A549 (cell line): ENCODE data around the gene NOSIP. TPM values are rescaled to one million over a fixed set of nuclear protein-coding genes. Genes with fewer than 3 reads are reported as not detected.

Experiments
- ATAC-seq, 2 experiments: fragments of 200-7000 bp in 1 of 2; fragments of >200 bp in 1 of 2; cut with Nextera tagmentation in 1 of 2; cut with Tn5 transposase in 1 of 2; 3 replicates each; pipeline versions ENCODE4 v1.8.0 to v1.9.1; 2018 to 2020; ENCODE audit warnings: mild to moderate bottlenecking in 1 of 2, moderate library complexity in 1 of 2
- CTCF ChIA-PET: fragments of 300-600 bp; sonication (Branson Sonifier 250); formaldehyde crosslinking; extraction: SDS; loops from one replicate; lab custom pipeline; 2021; ENCODE audit warnings: antibody characterized with exemption, inconsistent platforms; lab: Yijun Ruan, JAX
- POLR2A ChIA-PET: fragments of 350-600 bp; formaldehyde crosslinking; extraction: SDS; loops from one replicate; lab custom pipeline; 2021; ENCODE audit warnings: antibody characterized with exemption, inconsistent platforms; lab: Yijun Ruan, JAX
- DNase-seq, 2 experiments: peaks; one replicate each; pipeline versions ENCODE4 v3.0.0 to v3.0.0-alpha.2; 2011 to 2016; ENCODE audit warnings: low read depth in 1 of 2, low spot score in 1 of 2
- FAIRE-seq: peaks from 2 replicates; lab custom pipeline; 2011; peaks lifted over from hg19 to GRCh38; lab: Jason Lieb, UNC
- H3K27ac ChIP-seq, 2 experiments: fragments of >200 bp; sonication (Bioruptor Twin); formaldehyde crosslinking; 3 replicates each; pipeline ENCODE4 v1.5.1; 2016 to 2017
- H3K4me1 ChIP-seq: fragments of >200 bp; sonication (Bioruptor Twin); formaldehyde crosslinking; 3 replicates; pipeline ENCODE4 v1.6.1; 2016
- H3K4me2 ChIP-seq: fragments of >200 bp; sonication (Bioruptor Twin); formaldehyde crosslinking; 3 replicates; pipeline ENCODE4 v1.6.1; 2016
- H3K4me3 ChIP-seq: fragments of >200 bp; sonication (Bioruptor Twin); formaldehyde crosslinking; 3 replicates; pipeline ENCODE4 v1.5.1; 2016
- H3K9me3 ChIP-seq: fragments of >200 bp; sonication (Bioruptor Twin); formaldehyde crosslinking; 3 replicates; pipeline ENCODE4 v1.6.1; 2016
- BHLHE40 ChIP-seq: IDR thresholded peaks from 2 replicates; pipeline ENCODE4 v1.6.1; 2012; ENCODE audit warnings: low read depth, low read length, inconsistent platforms
- CEBPB ChIP-seq, 2 experiments: fragments of >200 bp in 1 of 2; sonication (Bioruptor Twin) in 1 of 2; formaldehyde crosslinking in 1 of 2; IDR thresholded peaks; 2 replicates each; pipeline ENCODE4 v1.6.1; 2012 to 2016
- CHD4 ChIP-seq: fragments of 200-600 bp; sonication (generic); IDR thresholded peaks from 2 replicates; pipeline ENCODE4 v1.6.1; 2016; ENCODE audit warnings: antibody characterized with exemption, mild to moderate bottlenecking, borderline replicate concordance
- FOSB ChIP-seq: fragments of 250-450 bp; sonication (Bioruptor Pico); IDR thresholded peaks from 2 replicates; pipeline ENCODE4 v1.5.0; 2020; ENCODE audit warnings: mild to moderate bottlenecking, moderate library complexity
- HDAC2 ChIP-seq: fragments of 200-600 bp; sonication (generic); IDR thresholded peaks from 2 replicates; pipeline ENCODE4 v1.6.1; 2016
- HOXB13 ChIP-seq: fragments of 250-450 bp; sonication (Bioruptor Pico); IDR thresholded peaks from 2 replicates; pipeline ENCODE4 v1.5.0; 2020; ENCODE audit warnings: low read depth, mild to moderate bottlenecking, moderate library complexity
- JUN ChIP-seq, 2 experiments: fragments of >200 bp; sonication (Bioruptor Twin); formaldehyde crosslinking; IDR thresholded peaks; 2 replicates in 1 of 2; 3 replicates in 1 of 2; pipeline ENCODE4 v1.6.1; 2016 to 2017
- KDM5A ChIP-seq: fragments of 200-600 bp; sonication (generic); IDR thresholded peaks from 2 replicates; pipeline ENCODE4 v1.6.1; 2016; ENCODE audit warnings: antibody characterized with exemption, mild to moderate bottlenecking
- NFE2L2 ChIP-seq: fragments of 150-350 bp; conservative IDR thresholded peaks from 2 replicates; pipeline ENCODE4 v1.6.1; 2014; ENCODE audit warnings: low read length
- NPAS2 ChIP-seq: fragments of 250-450 bp; sonication (Bioruptor Pico); IDR thresholded peaks from 2 replicates; pipeline ENCODE4 v1.8.0; 2022; ENCODE audit warnings: mild to moderate bottlenecking, moderate library complexity, borderline replicate concordance
- PHF8 ChIP-seq: fragments of 200-600 bp; sonication (generic); IDR thresholded peaks from 2 replicates; pipeline ENCODE4 v1.6.1; 2016; ENCODE audit warnings: low read depth, mild to moderate bottlenecking, antibody characterized with exemption, moderate library complexity, borderline replicate concordance
- POLR2A ChIP-seq: IDR thresholded peaks from 2 replicates; pipeline ENCODE4 v1.6.1; 2012; ENCODE audit warnings: mild to moderate bottlenecking, low read length
- POLR2AphosphoS2 ChIP-seq: conservative IDR thresholded peaks from 2 replicates; pipeline ENCODE4 v1.6.1; 2012; ENCODE audit warnings: low read length, improper control_type of control experiment, inconsistent platforms
- RAD21 ChIP-seq, 2 experiments: fragments of >200 bp in 1 of 2; sonication (Bioruptor Twin) in 1 of 2; formaldehyde crosslinking in 1 of 2; IDR thresholded peaks in 1 of 2; conservative IDR thresholded peaks in 1 of 2; 2 replicates in 1 of 2; 3 replicates in 1 of 2; pipeline ENCODE4 v1.6.1; 2012 to 2018; ENCODE audit warnings: inconsistent platforms in 1 of 2
- RFX5 ChIP-seq: fragments of 450-650 bp; IDR thresholded peaks from 2 replicates; pipeline ENCODE4 v1.7.1; 2014; ENCODE audit warnings: antibody characterized with exemption, mild to moderate bottlenecking, moderate library complexity
- SREBF2 ChIP-seq: fragments of 450-650 bp; IDR thresholded peaks from 2 replicates; pipeline ENCODE4 v1.6.1; 2014; ENCODE audit warnings: mild to moderate bottlenecking, moderate library complexity
- ZC3H11A ChIP-seq: fragments of 450-650 bp; IDR thresholded peaks from 2 replicates; pipeline ENCODE4 v1.6.1; 2014; ENCODE audit warnings: antibody characterized with exemption, mild to moderate bottlenecking
- ZFP36 ChIP-seq: fragments of 450-650 bp; IDR thresholded peaks from 2 replicates; pipeline ENCODE4 v1.6.1; 2014; ENCODE audit warnings: borderline replicate concordance; ENCODE audit not compliant: partially characterized antibody
- WGBS: methylation state at CpG from one replicate; pipeline ENCODE4 v1.1.6; 2017; ENCODE audit errors: missing lambda C conversion rate; 5-methylcytosine and 5-hydroxymethylcytosine counted together
- polyA minus RNA-seq: library from RNA; depleted of rRNA, polyadenylated mRNA; stranded (reverse); fragments of >200 nt; gene quantifications from 2 replicates; pipeline ENCODE4 v1.2.3, GENCODE V29; 2011; rRNA and poly(A)+ RNA removed
- polyA plus RNA-seq, 4 experiments: library from polyadenylated mRNA; depleted of rRNA in 3 of 4; stranded (reverse); fragments of >200 nt; fragmentation: RNase III in 1 of 4; extraction: RNeasy Plus Mini Kit Qiagen cat#74134 plus additional on column Dnase treatment in 1 of 4; gene quantifications; 2 replicates in 3 of 4; 3 replicates in 1 of 4; pipeline ENCODE4 v1.2.3, GENCODE V29; 2011 to 2017
- TF ChIP-seq, protein P1 (sequence below): fragments of 250-450 bp; sonication (Bioruptor Pico); IDR thresholded peaks from 2 replicates; pipeline ENCODE4 v1.5.0; 2021; ENCODE audit warnings: mild to moderate bottlenecking, moderate library complexity, borderline replicate concordance
- TF ChIP-seq, protein P2 (sequence below): IDR thresholded peaks from 2 replicates; pipeline ENCODE4 v1.6.1; 2012; ENCODE audit warnings: low read depth, borderline replicate concordance
- TF ChIP-seq, protein P3 (sequence below): fragments of >200 bp; sonication (Bioruptor Twin); formaldehyde crosslinking; IDR thresholded peaks from 3 replicates; pipeline ENCODE4 v1.6.1; 2016
- TF ChIP-seq, protein P4 (sequence below): IDR thresholded peaks from 2 replicates; pipeline ENCODE4 v1.6.1; 2012
- TF ChIP-seq, protein P5 (sequence below): IDR thresholded peaks from 2 replicates; pipeline ENCODE4 v1.6.1; 2012

Gene NOSIP, protein sequence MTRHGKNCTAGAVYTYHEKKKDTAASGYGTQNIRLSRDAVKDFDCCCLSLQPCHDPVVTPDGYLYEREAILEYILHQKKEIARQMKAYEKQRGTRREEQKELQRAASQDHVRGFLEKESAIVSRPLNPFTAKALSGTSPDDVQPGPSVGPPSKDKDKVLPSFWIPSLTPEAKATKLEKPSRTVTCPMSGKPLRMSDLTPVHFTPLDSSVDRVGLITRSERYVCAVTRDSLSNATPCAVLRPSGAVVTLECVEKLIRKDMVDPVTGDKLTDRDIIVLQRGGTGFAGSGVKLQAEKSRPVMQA
- polyA plus RNA-seq (2011; rRNA removed) (49.0 and 52.5 TPM in 2 replicates), polyA plus RNA-seq (2017; fragmentation: RNase III; extraction: RNeasy Plus Mini Kit Qiagen cat#74134 plus additional on column Dnase treatment) (98.0 to 105 TPM (median 101 TPM) in 3 replicates), polyA minus RNA-seq (67.2 and 78.2 TPM in 2 replicates)
- polyA plus RNA-seq (2012; cell fraction: cytosol; rRNA removed), result 187 and 189 TPM in 2 replicates
- polyA plus RNA-seq (2012; cell fraction: nucleus; rRNA removed), result 179 and 276 TPM in 2 replicates

DNA sequence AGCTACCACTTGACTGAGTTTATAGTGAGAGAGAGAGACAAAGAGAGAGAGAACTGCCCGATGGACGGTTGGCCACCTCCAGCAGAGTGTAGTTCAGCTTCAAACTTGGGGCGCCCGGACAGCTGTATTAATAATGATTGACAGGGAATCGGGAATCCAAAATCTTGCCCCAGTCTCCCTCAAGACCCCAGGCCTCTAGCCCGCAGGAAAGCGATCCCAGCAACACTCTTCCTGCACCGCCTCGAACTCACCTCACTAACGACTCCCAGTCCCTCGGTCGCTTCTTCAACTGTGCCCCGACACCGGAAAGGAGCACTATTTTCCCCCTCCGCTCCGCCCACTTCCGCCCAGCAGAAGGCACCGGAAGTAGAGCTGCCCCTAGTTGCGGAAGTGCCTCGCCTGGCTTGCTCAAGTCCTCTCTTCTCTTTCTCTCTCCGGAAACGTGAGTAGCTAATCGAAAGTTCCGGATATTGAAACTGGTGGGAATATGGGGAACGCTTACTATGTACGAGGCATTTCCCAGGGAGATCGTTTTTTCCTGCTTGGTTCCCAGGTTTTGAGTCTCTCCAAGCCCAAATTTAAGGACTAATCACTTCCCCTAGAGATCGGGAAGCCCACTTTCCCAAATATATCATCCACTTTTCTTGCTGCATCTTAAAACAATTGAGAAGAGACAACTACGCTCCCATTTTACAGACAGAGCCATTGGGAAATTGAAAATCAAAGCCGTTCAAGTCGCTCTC lies at the start of gene NOSIP:
TSS of gene NOSIP (minus strand) at position 293 of the 743 bp plus-strand sequence. CDS start 19,865 bp downstream, outside the sequence.
- peak within 1 kb of the TSS; percentile 68 to 88 for H3K27ac ChIP-seq
- H3K9me3 ChIP-seq, result no peaks in the 10 kb centered on the region
- peak within 1 kb of the TSS; percentile 80 for H3K4me2 ChIP-seq
- WGBS, result 2% methylated on average over 31 of the region's 31 CpGs
- ATAC-seq (peak; percentile 98 to 99), FAIRE-seq (peak; percentile 68), DNase-seq (peak; percentile 94 to 99)
- peaks cover 8% of the 10 kb centered on the region; the same call in 2 of the 3 replicates for H3K4me1 ChIP-seq
- TF ChIP-seq POLR2AphosphoS2, result no peak
- TF ChIP-seq HOXB13 (CRISPR knock-in tag), result no peak
- 0 out of 2 replicates have a peak, but pooled peaks have one; percentile 34 for TF ChIP-seq CHD4
- no peak for TF ChIP-seq BHLHE40
- no peak; the same call in 1 of the 2 replicates for TF ChIP-seq FOSB
- TF ChIP-seq JUN (IDR thresholded peaks at IDR 0.05), result peak; percentile 96 to 97
- peak; percentile 37; the same call in 1 of the 2 replicates for TF ChIP-seq ZC3H11A
- TF ChIP-seq, protein P1, sequence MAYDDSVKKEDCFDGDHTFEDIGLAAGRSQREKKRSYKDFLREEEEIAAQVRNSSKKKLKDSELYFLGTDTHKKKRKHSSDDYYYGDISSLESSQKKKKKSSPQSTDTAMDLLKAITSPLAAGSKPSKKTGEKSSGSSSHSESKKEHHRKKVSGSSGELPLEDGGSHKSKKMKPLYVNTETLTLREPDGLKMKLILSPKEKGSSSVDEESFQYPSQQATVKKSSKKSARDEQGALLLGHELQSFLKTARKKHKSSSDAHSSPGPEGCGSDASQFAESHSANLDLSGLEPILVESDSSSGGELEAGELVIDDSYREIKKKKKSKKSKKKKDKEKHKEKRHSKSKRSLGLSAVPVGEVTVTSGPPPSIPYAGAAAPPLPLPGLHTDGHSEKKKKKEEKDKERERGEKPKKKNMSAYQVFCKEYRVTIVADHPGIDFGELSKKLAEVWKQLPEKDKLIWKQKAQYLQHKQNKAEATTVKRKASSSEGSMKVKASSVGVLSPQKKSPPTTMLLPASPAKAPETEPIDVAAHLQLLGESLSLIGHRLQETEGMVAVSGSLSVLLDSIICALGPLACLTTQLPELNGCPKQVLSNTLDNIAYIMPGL, result no peak
- TF ChIP-seq, protein P2, sequence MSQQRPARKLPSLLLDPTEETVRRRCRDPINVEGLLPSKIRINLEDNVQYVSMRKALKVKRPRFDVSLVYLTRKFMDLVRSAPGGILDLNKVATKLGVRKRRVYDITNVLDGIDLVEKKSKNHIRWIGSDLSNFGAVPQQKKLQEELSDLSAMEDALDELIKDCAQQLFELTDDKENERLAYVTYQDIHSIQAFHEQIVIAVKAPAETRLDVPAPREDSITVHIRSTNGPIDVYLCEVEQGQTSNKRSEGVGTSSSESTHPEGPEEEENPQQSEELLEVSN, result peak; percentile 72
- TF ChIP-seq, protein P3, sequence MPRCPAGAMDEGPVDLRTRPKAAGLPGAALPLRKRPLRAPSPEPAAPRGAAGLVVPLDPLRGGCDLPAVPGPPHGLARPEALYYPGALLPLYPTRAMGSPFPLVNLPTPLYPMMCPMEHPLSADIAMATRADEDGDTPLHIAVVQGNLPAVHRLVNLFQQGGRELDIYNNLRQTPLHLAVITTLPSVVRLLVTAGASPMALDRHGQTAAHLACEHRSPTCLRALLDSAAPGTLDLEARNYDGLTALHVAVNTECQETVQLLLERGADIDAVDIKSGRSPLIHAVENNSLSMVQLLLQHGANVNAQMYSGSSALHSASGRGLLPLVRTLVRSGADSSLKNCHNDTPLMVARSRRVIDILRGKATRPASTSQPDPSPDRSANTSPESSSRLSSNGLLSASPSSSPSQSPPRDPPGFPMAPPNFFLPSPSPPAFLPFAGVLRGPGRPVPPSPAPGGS, result peak; percentile 94; the same call in 2 of the 3 replicates
- TF ChIP-seq NPAS2 (CRISPR knock-in tag), result no peak
- no peak for TF ChIP-seq KDM5A
- TF ChIP-seq, protein P4, sequence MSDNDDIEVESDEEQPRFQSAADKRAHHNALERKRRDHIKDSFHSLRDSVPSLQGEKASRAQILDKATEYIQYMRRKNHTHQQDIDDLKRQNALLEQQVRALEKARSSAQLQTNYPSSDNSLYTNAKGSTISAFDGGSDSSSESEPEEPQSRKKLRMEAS, result peak; percentile 88
- peak in 1 of 2 experiments; percentile 72; a peak in 1 of 4 replicates for TF ChIP-seq CEBPB (IDR thresholded peaks at IDR 0.05)
- peak; percentile 74 for TF ChIP-seq HDAC2
- TF ChIP-seq, protein P5, sequence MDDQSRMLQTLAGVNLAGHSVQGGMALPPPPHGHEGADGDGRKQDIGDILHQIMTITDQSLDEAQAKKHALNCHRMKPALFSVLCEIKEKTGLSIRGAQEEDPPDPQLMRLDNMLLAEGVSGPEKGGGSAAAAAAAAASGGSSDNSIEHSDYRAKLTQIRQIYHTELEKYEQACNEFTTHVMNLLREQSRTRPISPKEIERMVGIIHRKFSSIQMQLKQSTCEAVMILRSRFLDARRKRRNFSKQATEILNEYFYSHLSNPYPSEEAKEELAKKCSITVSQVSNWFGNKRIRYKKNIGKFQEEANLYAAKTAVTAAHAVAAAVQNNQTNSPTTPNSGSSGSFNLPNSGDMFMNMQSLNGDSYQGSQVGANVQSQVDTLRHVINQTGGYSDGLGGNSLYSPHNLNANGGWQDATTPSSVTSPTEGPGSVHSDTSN, result peak; percentile 78
- no peak for TF ChIP-seq NFE2L2
- TF ChIP-seq RFX5, result peak; percentile 54; the same call in 1 of the 2 replicates
- TF ChIP-seq RAD21 (conservative IDR thresholded peaks at IDR 0.05 in 1 of 2, IDR thresholded peaks at IDR 0.05 in 1 of 2), result 0 out of 5 replicates have a peak, but pooled peaks of 1 of the 2 experiments have one; percentile 4
- TF ChIP-seq SREBF2, result peak; percentile 13; the same call in 1 of the 2 replicates
- TF ChIP-seq ZFP36, result peak; percentile 65
- TF ChIP-seq POLR2A, result peak; percentile 99
- peak; percentile 58; the same call in 1 of the 2 replicates for TF ChIP-seq PHF8
- H3K4me3 ChIP-seq, result peak within 1 kb of the TSS; percentile 63
- ChIA-PET POLR2A (interaction anchor here (0.7 to 2.8 kb wide), 15 partner anchors 9 to 127 kb away, joined by 3 to 30 read pairs (median 5); partner anchors contain the start of genes ALDH16A1, RPS11, RRAS and SCAF1), CTCF (interaction anchor here (0.7 to 16.1 kb wide), 16 partner anchors 9 to 135 kb away, joined by 3 to 426 read pairs (median 4); partner anchors contain the start of genes FLT3LG and PRR12)
